Fibroblast of lung (primary cell): ENCODE results near the gene CAMTA1. TPM values are rescaled to one million over a fixed set of nuclear protein-coding genes. Genes with fewer than 3 reads are reported as not detected.

Experiments used
- DNase-seq, 2 donors: peaks; one replicate each; pipeline versions ENCODE4 v3.0.0 to v3.0.0-alpha.2; 2010; ENCODE audit warnings: low read depth in 2 of 2
- H2AFZ ChIP-seq: 2 replicates; pipeline ENCODE4 v1.5.1; 2012; ENCODE audit warnings: low read length, control low read depth, inconsistent platforms
- H3K27ac ChIP-seq: 2 replicates; pipeline ENCODE4 v1.5.1; 2011; ENCODE audit warnings: low read length, control low read depth; ENCODE audit not compliant: insufficient read depth
- H3K27me3 ChIP-seq: 2 replicates; pipeline ENCODE4 v1.5.1; 2011; ENCODE audit warnings: mild to moderate bottlenecking, low read length; ENCODE audit not compliant: control insufficient read depth, insufficient read depth
- H3K36me3 ChIP-seq: 2 replicates; pipeline ENCODE4 v1.5.1; 2011; ENCODE audit warnings: low read length; ENCODE audit not compliant: control insufficient read depth, insufficient read depth
- H3K4me1 ChIP-seq: 2 replicates; pipeline ENCODE4 v1.5.1; 2011; ENCODE audit warnings: low read length; ENCODE audit not compliant: control insufficient read depth, insufficient read depth; ENCODE audit errors: extremely low read depth
- H3K4me2 ChIP-seq: 2 replicates; pipeline ENCODE4 v1.5.1; 2011; ENCODE audit warnings: low read length, control low read depth; ENCODE audit not compliant: insufficient read depth; ENCODE audit errors: extremely low read depth
- H3K4me3 ChIP-seq, 4 experiments: fragments of 200-600 bp in 1 of 4; sonication (generic) in 1 of 4; replicated peaks in 1 of 4; 2 replicates each; pipeline ENCODE4 v1.5.1; 2011 to 2016; ENCODE audit warnings: low read length in 4 of 4, low read depth in 3 of 4, mild to moderate bottlenecking in 3 of 4, control low read depth in 2 of 4, inconsistent platforms in 1 of 4, mixed read lengths in 1 of 4; ENCODE audit not compliant: insufficient read depth in 1 of 4; ENCODE audit errors: control extremely low read depth in 1 of 4
- H3K79me2 ChIP-seq: 2 replicates; pipeline ENCODE4 v1.5.1; 2012; ENCODE audit warnings: mild to moderate bottlenecking, low read length, inconsistent platforms; ENCODE audit not compliant: control insufficient read depth, insufficient read depth
- H3K9ac ChIP-seq: 2 replicates; pipeline ENCODE4 v1.5.1; 2011; ENCODE audit warnings: mild to moderate bottlenecking, low read length, control low read depth; ENCODE audit not compliant: insufficient read depth
- H3K9me3 ChIP-seq: 2 replicates; pipeline ENCODE4 v1.5.1; 2012; ENCODE audit warnings: low read depth, low read length; ENCODE audit not compliant: control insufficient read depth, insufficient read depth
- H4K20me1 ChIP-seq: 2 replicates; pipeline ENCODE4 v1.5.1; 2011; ENCODE audit warnings: low read length; ENCODE audit not compliant: control insufficient read depth, insufficient read depth; ENCODE audit errors: extremely low read depth
- CTCF ChIP-seq, 2 donors: IDR thresholded peaks in 1 of 2; conservative IDR thresholded peaks in 1 of 2; 1 replicate in 1 of 2; 2 replicates in 1 of 2; pipeline ENCODE4 v1.5.1; 2011 to 2012; ENCODE audit warnings: low read length in 2 of 2, control low read depth in 1 of 2, inconsistent platforms in 1 of 2, low read depth in 1 of 2, mild to moderate bottlenecking in 1 of 2
- EZH2 ChIP-seq: IDR thresholded peaks from 2 replicates; pipeline ENCODE4 v1.5.1; 2012; ENCODE audit warnings: low read length, control low read depth, mild to moderate bottlenecking; ENCODE audit errors: missing control alignments
- polyA plus RNA-seq, 2 donors: library from polyadenylated mRNA; depleted of rRNA in 1 of 2; stranded (reverse) in 1 of 2; unstranded in 1 of 2; fragments of >200 nt; gene quantifications; 2 replicates each; pipeline ENCODE4 v1.2.1, GENCODE V29; 2011 to 2012; ENCODE audit warnings: missing spikeins in 1 of 2
- total RNA-seq: library from RNA; depleted of rRNA; stranded (reverse); fragments of >200 nt; gene quantifications from 2 replicates; pipeline ENCODE4 v1.2.1, GENCODE V29; 2014

Gene CAMTA1
- total and polyA plus RNA-seq, 2 donors (not counting 1 experiment from before 2014, with no cell fraction given), result 47.6 to 86.0 TPM

GRCh38 chr1:7650801-7651200 is 865.5 kb downstream of the CAMTA1 start:
- Histone ChIP-seq H3K36me3 (no peaks in the 10 kb centered on the region), H3K79me2 (no peaks in the 10 kb centered on the region), H3K27me3 (no peaks in the 10 kb centered on the region), H3K27ac (no peak overlapping the region), H2AFZ (no peak overlapping the region), H3K4me2 (no peak overlapping the region), H4K20me1 (no peaks in the 10 kb centered on the region), H3K4me3 (no peak overlapping the region), H3K9me3 (no peaks in the 10 kb centered on the region), H3K4me1 (no peaks in the 10 kb centered on the region), H3K9ac (no peak overlapping the region)
- DNase-seq, result no peak
- TF ChIP-seq CTCF (conservative IDR thresholded peaks at IDR 0.05 in 1 of 2, IDR thresholded peaks at IDR 0.05 in 1 of 2; ENCODE audit: low read depth in 1 of 2, low read length in 2 of 2), result no peak
- TF ChIP-seq EZH2, result no peak

- Histone ChIP-seq H3K9ac (no peak overlapping the region), H3K27me3 (no peaks in the 10 kb centered on the region), H3K4me3 (no peak overlapping the region), H3K4me2 (no peak overlapping the region), H2AFZ (no peak overlapping the region), H3K27ac (no peak overlapping the region), H3K9me3 (no peaks in the 10 kb centered on the region), H3K79me2 (no peaks in the 10 kb centered on the region), H3K4me1 (no peaks in the 10 kb centered on the region), H4K20me1 (no peaks in the 10 kb centered on the region), H3K36me3 (no peaks in the 10 kb centered on the region)
- no peak for DNase-seq
- TF ChIP-seq CTCF (conservative IDR thresholded peaks at IDR 0.05 in 1 of 2, IDR thresholded peaks at IDR 0.05 in 1 of 2; ENCODE audit: low read depth in 1 of 2, low read length in 2 of 2) (no peak), EZH2 (no peak)
Measured at GRCh38 chr1:7651203-7651602, 865.9 kb downstream of the CAMTA1 start.

GRCh38 chr1:7652061-7652460 is 866.8 kb downstream of the CAMTA1 start:
- Histone ChIP-seq H3K36me3 (no peaks in the 10 kb centered on the region), H3K4me3 (no peak overlapping the region), H3K9ac (no peak overlapping the region), H3K27me3 (no peaks in the 10 kb centered on the region), H4K20me1 (no peaks in the 10 kb centered on the region), H3K4me2 (no peak overlapping the region), H3K27ac (no peak overlapping the region), H2AFZ (no peak overlapping the region), H3K79me2 (no peaks in the 10 kb centered on the region), H3K9me3 (no peaks in the 10 kb centered on the region), H3K4me1 (no peaks in the 10 kb centered on the region)
- TF ChIP-seq CTCF (conservative IDR thresholded peaks at IDR 0.05 in 1 of 2, IDR thresholded peaks at IDR 0.05 in 1 of 2; ENCODE audit: low read depth in 1 of 2, low read length in 2 of 2) (no peak), EZH2 (no peak)
- no peak for DNase-seq
